IPS-20b (cell line): ENCODE data around the gene MC2R.

Experiments
- H3K27ac ChIP-seq: one replicate; pipeline ENCODE4 v1.5.1; 2013; ENCODE audit warnings: low read length
- H3K27me3 ChIP-seq: 2 replicates; pipeline ENCODE4 v1.6.1; 2013; ENCODE audit warnings: mild to moderate bottlenecking, low read length, inconsistent platforms; ENCODE audit not compliant: insufficient read depth
- H3K36me3 ChIP-seq: 2 replicates; pipeline ENCODE4 v1.6.1; 2013; ENCODE audit warnings: low read depth, mild to moderate bottlenecking, inconsistent platforms, low read length, moderate library complexity; ENCODE audit not compliant: insufficient read depth
- H3K4me1 ChIP-seq: 2 replicates; pipeline ENCODE4 v1.6.1; 2013; ENCODE audit warnings: mild to moderate bottlenecking, control low read depth, inconsistent platforms, low read length, moderate library complexity; ENCODE audit not compliant: insufficient read depth
- H3K4me3 ChIP-seq: 2 replicates; pipeline ENCODE4 v1.5.1; 2013; ENCODE audit warnings: mild to moderate bottlenecking, low read length, inconsistent platforms
- H3K9ac ChIP-seq: 2 replicates; pipeline ENCODE4 v1.6.1; 2013; ENCODE audit warnings: low read depth, mild to moderate bottlenecking, inconsistent platforms, low read length, moderate library complexity
- H3K9me3 ChIP-seq: 2 replicates; pipeline ENCODE4 v1.6.1; 2013; ENCODE audit warnings: mild to moderate bottlenecking, low read depth, low read length, inconsistent platforms; ENCODE audit not compliant: insufficient read depth

Gene MC2R

GRCh38 chr18:13892098-13892497, 23.2 kb downstream of the MC2R start:
- Histone ChIP-seq H3K36me3 (no peaks in the 10 kb centered on the region), H3K9me3 (no peaks in the 10 kb centered on the region), H3K9ac (no peak overlapping the region), H3K27ac (no peak overlapping the region), H3K4me1 (peaks cover 3% of the 10 kb centered on the region; the same call in 1 of the 2 replicates), H3K27me3 (no peaks in the 10 kb centered on the region), H3K4me3 (no peak overlapping the region)

- Histone ChIP-seq H3K27ac (no peak overlapping the region), H3K36me3 (no peaks in the 10 kb centered on the region), H3K9ac (no peak overlapping the region), H3K4me3 (no peak overlapping the region), H3K27me3 (no peaks in the 10 kb centered on the region), H3K4me1 (peaks cover 3% of the 10 kb centered on the region; the same call in 1 of the 2 replicates), H3K9me3 (no peaks in the 10 kb centered on the region)
Measured at GRCh38 chr18:13890761-13891361, 24.5 kb downstream of the MC2R start.

GRCh38 chr18:13889671-13890070, 25.7 kb downstream of the MC2R start:
- Histone ChIP-seq H3K4me1 (no peaks in the 10 kb centered on the region), H3K9ac (no peak overlapping the region), H3K36me3 (no peaks in the 10 kb centered on the region), H3K27ac (no peak overlapping the region), H3K4me3 (no peak overlapping the region), H3K9me3 (no peaks in the 10 kb centered on the region), H3K27me3 (no peaks in the 10 kb centered on the region)

GRCh38 chr18:13888191-13888716, 27.1 kb downstream of the MC2R start:
- Histone ChIP-seq H3K27me3 (no peaks in the 10 kb centered on the region), H3K4me1 (no peaks in the 10 kb centered on the region), H3K4me3 (no peak overlapping the region), H3K27ac (no peak overlapping the region), H3K9ac (no peak overlapping the region), H3K36me3 (no peaks in the 10 kb centered on the region), H3K9me3 (no peaks in the 10 kb centered on the region)

GRCh38 chr18:13885009-13885408, 30.3 kb downstream of the MC2R start:
- Histone ChIP-seq H3K9me3 (no peaks in the 10 kb centered on the region), H3K27me3 (no peaks in the 10 kb centered on the region)

GRCh38 chr18:13879937-13880336, 35.4 kb downstream of the MC2R start:
- Histone ChIP-seq H3K4me3 (no peak overlapping the region), H3K9me3 (no peaks in the 10 kb centered on the region), H3K27me3 (no peaks in the 10 kb centered on the region), H3K36me3 (no peaks in the 10 kb centered on the region), H3K4me1 (peaks cover 3% of the 10 kb centered on the region; the same call in 1 of the 2 replicates), H3K27ac (no peak overlapping the region), H3K9ac (no peak overlapping the region)

More at GRCh38 chr18:13885009-13885408, 30.3 kb downstream of the MC2R start:
- Histone ChIP-seq H3K4me1 (no peaks in the 10 kb centered on the region), H3K27ac (no peak overlapping the region), H3K9ac (no peak overlapping the region), H3K4me3 (no peak overlapping the region), H3K36me3 (no peaks in the 10 kb centered on the region)

GRCh38 chr18:13879492-13879891, 35.8 kb downstream of the MC2R start:
- no peak overlapping the region for H3K4me3 ChIP-seq

GRCh38 chr18:13878857-13879256, 36.5 kb downstream of the MC2R start:
- H3K36me3 ChIP-seq: no peaks in the 10 kb centered on the region
- peaks cover 3% of the 10 kb centered on the region; the same call in 1 of the 2 replicates for H3K4me1 ChIP-seq
- H3K9ac ChIP-seq: no peak overlapping the region
- H3K27ac ChIP-seq: no peak overlapping the region
- H3K4me3 ChIP-seq: no peak overlapping the region
- H3K9me3 ChIP-seq: no peaks in the 10 kb centered on the region
- H3K27me3 ChIP-seq: no peaks in the 10 kb centered on the region

More at GRCh38 chr18:13879492-13879891, 35.8 kb downstream of the MC2R start:
- no peak overlapping the region for H3K27ac ChIP-seq
- H3K9me3 ChIP-seq: no peaks in the 10 kb centered on the region
- H3K4me1 ChIP-seq: peaks cover 3% of the 10 kb centered on the region; the same call in 1 of the 2 replicates
- H3K36me3 ChIP-seq: no peaks in the 10 kb centered on the region
- no peaks in the 10 kb centered on the region for H3K27me3 ChIP-seq
- no peak overlapping the region for H3K9ac ChIP-seq

GRCh38 chr18:13877157-13877556, 38.2 kb downstream of the MC2R start:
- no peaks in the 10 kb centered on the region for H3K9me3 ChIP-seq
- no peak overlapping the region for H3K4me3 ChIP-seq
- H3K36me3 ChIP-seq: no peaks in the 10 kb centered on the region
- H3K27ac ChIP-seq: no peak overlapping the region
- H3K27me3 ChIP-seq: no peaks in the 10 kb centered on the region
- H3K9ac ChIP-seq: no peak overlapping the region
- peaks cover 3% of the 10 kb centered on the region; the same call in 1 of the 2 replicates for H3K4me1 ChIP-seq

- Histone ChIP-seq H3K9me3 (no peaks in the 10 kb centered on the region), H3K36me3 (no peaks in the 10 kb centered on the region), H3K27me3 (peaks cover 24% of the 10 kb centered on the region), H3K4me3 (no peak overlapping the region), H3K9ac (no peak overlapping the region), H3K4me1 (peaks cover 3% of the 10 kb centered on the region; the same call in 1 of the 2 replicates), H3K27ac (no peak overlapping the region)
Measured at GRCh38 chr18:13874558-13874957, 40.8 kb downstream of the MC2R start.

- peaks cover 40% of the 10 kb centered on the region for H3K27me3 ChIP-seq
- no peak overlapping the region for H3K9ac ChIP-seq
- H3K4me1 ChIP-seq: peaks cover 3% of the 10 kb centered on the region; the same call in 1 of the 2 replicates
- no peaks in the 10 kb centered on the region for H3K36me3 ChIP-seq
- H3K4me3 ChIP-seq: no peak overlapping the region
- H3K27ac ChIP-seq: no peak overlapping the region
- no peaks in the 10 kb centered on the region for H3K9me3 ChIP-seq
Measured at GRCh38 chr18:13872932-13873331, 42.4 kb downstream of the MC2R start.

- H3K27ac ChIP-seq: no peak overlapping the region
- H3K9me3 ChIP-seq: no peaks in the 10 kb centered on the region
- H3K27me3 ChIP-seq: peaks cover 46% of the 10 kb centered on the region
- peaks cover 1% of the 10 kb centered on the region; the same call in 1 of the 2 replicates for H3K4me1 ChIP-seq
- H3K9ac ChIP-seq: no peak overlapping the region
- no peak overlapping the region for H3K4me3 ChIP-seq
- H3K36me3 ChIP-seq: no peaks in the 10 kb centered on the region
Measured at GRCh38 chr18:13872373-13872772, 43.0 kb downstream of the MC2R start.
